ENCODE results near the gene AHCYL2. TPM values are rescaled to one million over a fixed set of nuclear protein-coding genes. Genes with fewer than 3 reads are reported as not detected.

Gene AHCYL2
- total RNA-seq, 1 experiment from 2014 or later = 17.0 TPM

DNA sequence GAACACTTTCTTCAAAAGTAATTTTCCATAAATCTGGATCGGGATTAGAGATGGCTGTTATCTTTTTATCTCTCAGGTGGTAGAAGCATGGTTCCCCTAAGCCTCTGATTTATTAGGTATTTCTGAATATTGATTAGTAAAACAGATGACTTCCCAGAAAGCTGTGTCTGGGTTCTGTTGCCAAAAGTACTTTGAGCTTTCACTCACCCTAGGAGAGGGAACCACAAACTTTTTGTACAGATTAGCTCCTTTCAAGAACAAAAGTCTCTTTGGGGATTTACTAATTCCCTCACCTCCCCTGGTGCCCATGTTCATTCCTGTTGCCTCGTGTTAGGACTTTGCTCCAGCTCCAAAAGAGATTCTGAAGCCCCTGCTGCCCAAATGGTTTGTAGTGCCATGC is 162.7 kb downstream of the AHCYL2 start (continued):
- no peak for TF ChIP-seq TCF7L2 (IDR thresholded peaks at IDR 0.05; ENCODE audit: borderline replicate concordance, extremely low read depth, insufficient read depth, insufficient read length)
- no peak for TF ChIP-seq POLR2A (IDR thresholded peaks at IDR 0.05; ENCODE audit: borderline replicate concordance, extremely low read depth, insufficient read depth, insufficient read length)
- no peak for TF ChIP-seq RAD21 (IDR thresholded peaks at IDR 0.05; ENCODE audit: low read depth)
- TF ChIP-seq SIN3A (IDR thresholded peaks at IDR 0.05; ENCODE audit: low read depth) = no peak
- no peak for TF ChIP-seq YY1 (IDR thresholded peaks at IDR 0.05; ENCODE audit: extremely low read depth, insufficient replicate concordance, low read depth, low read length)

DNA sequence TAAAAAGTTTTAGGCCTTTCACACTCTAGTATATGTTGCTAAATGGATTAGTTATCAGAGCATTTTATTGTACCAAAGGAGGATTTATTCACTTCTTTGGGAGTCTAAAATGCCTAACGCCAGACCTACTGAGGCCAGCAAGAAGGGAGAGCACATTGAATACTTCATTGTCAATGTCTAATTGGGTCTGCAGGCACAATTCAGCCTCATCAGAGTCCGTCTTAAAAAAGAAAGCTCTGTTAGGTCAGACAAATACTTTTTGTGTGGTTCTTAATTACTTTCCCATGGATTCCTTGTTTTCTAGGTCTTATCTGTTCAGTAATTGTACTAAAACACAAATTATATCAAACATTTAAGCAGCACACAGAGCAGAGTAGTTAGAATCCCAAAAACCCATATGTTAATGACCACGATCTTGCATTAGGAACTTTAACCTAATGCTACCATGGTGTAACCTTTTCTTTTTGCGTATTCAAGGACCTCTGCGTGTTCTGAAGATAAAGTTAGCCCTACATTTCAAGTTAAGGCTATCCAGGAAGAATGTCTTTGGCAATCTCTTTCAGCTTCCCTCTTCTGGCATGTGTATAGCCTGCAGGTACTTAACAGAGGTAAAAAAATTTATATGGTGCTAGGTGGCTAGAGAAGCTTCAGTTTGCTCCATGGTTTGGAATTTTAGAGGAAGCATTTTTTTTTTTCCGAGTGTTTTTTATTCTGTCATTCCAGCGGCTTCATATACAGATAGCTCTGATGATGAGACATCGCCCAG is 163.7 kb downstream of the AHCYL2 start:
- no TSS peak for BruUV-seq (replicated peaks)
- H3K4me2 ChIP-seq (ENCODE audit: low read length) = no peak overlapping the region
- H2AFZ ChIP-seq (ENCODE audit: low read depth, low read length, poor library complexity, severe bottlenecking) = no peak overlapping the region
- CTCF ChIA-PET = interaction anchor here (0.8 to 4.3 kb wide), 4 partner anchors 12 to 21 kb away, joined by 3 to 30 read pairs (median 5); no protein-coding TSS in a partner anchor
- no peak overlapping the region for H3K9ac ChIP-seq (ENCODE audit: low read length)
- H3K9me2 ChIP-seq (ENCODE audit: insufficient read depth) = no peaks in the 10 kb centered on the region
- no peaks in the 10 kb centered on the region for H3K9me3 ChIP-seq (ENCODE audit: control insufficient read depth in 1 of 2, insufficient read depth in 1 of 2, low read depth in 1 of 2, low read length in 2 of 2)
- H3K27ac ChIP-seq (ENCODE audit: low read depth, low read length) = no peak overlapping the region
- DNase-seq (ENCODE audit: low read depth, low spot score) = no peak
- intact Hi-C loops (cut with micrococcal nuclease) = no loop called here
- RAD21 ChIA-PET (ENCODE audit: low non-redundant PET in 1 of 2, low total read pairs in 2 of 2, uncharacterized antibody in 2 of 2, unreplicated experiment in 2 of 2) = no interaction called here
- no peaks in the 10 kb centered on the region for H4K20me1 ChIP-seq (ENCODE audit: insufficient read depth)
- H3K27me3 ChIP-seq (ENCODE audit: insufficient read depth, low read length) = no peaks in the 10 kb centered on the region
- no peak for ATAC-seq
- no peaks in the 10 kb centered on the region for H3K79me2 ChIP-seq (ENCODE audit: insufficient read depth, low read length)
- POLR2A ChIA-PET = interaction anchor here (1.0 kb wide), 1 partner anchor 45 kb away, joined by 3 read pairs; the partner anchor contains the start of gene STRIP2
- H3K4me1 ChIP-seq (ENCODE audit: control insufficient read depth in 1 of 2, insufficient read depth in 2 of 2, low read length in 2 of 2) = no peaks in the 10 kb centered on the region
- no peaks in the 10 kb centered on the region for H3K36me3 ChIP-seq (ENCODE audit: control insufficient read depth in 1 of 2, insufficient read depth in 2 of 2, low read length in 2 of 2)
- TF ChIP-seq TCF7L2 (IDR thresholded peaks at IDR 0.05; ENCODE audit: borderline replicate concordance, extremely low read depth, insufficient read depth, insufficient read length) (no peak), ZNF274 (IDR thresholded peaks at IDR 0.05; ENCODE audit: low read depth, low read length) (no peak), FOSL1 (IDR thresholded peaks at IDR 0.05; ENCODE audit: low read depth) (no peak), CEBPB (IDR thresholded peaks at IDR 0.05; ENCODE audit: low read depth) (no peak), SRF (IDR thresholded peaks at IDR 0.05; ENCODE audit: low read depth) (no peak), SP1 (IDR thresholded peaks at IDR 0.05; ENCODE audit: low read depth) (no peak), JUND (IDR thresholded peaks at IDR 0.05) (no peak), RAD21 (IDR thresholded peaks at IDR 0.05; ENCODE audit: low read depth) (no peak), SIN3A (IDR thresholded peaks at IDR 0.05; ENCODE audit: low read depth) (no peak), ZFX (IDR thresholded peaks at IDR 0.05) (no peak), ELF1 (IDR thresholded peaks at IDR 0.05; ENCODE audit: borderline replicate concordance, low read depth) (no peak), YY1 (IDR thresholded peaks at IDR 0.05; ENCODE audit: extremely low read depth, insufficient replicate concordance, low read depth, low read length) (no peak), ZBTB33 (IDR thresholded peaks at IDR 0.05; ENCODE audit: extremely low read depth, insufficient replicate concordance, low read length) (no peak)
- TF ChIP-seq, protein P1, sequence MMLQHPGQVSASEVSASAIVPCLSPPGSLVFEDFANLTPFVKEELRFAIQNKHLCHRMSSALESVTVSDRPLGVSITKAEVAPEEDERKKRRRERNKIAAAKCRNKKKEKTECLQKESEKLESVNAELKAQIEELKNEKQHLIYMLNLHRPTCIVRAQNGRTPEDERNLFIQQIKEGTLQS (IDR thresholded peaks at IDR 0.05) = no peak
- H3K4me3 ChIP-seq (replicated peaks in 1 of 2; ENCODE audit: low read depth in 1 of 2, low read length in 2 of 2) = no peak overlapping the region

All from HCT116 (cell line).